Lower lobe of right lung (tissue), 2 donors: ENCODE results near the gene KCNQ1. TPM values are rescaled to one million over a fixed set of nuclear protein-coding genes. Genes with fewer than 3 reads are reported as not detected.

Experiments
- ATAC-seq, 2 donors: fragments of 200-7000 bp; cut with Tn5 transposase; one replicate each; pipeline ENCODE4 v1.9.1; 2020 to 2022; ENCODE audit warnings: mild to moderate bottlenecking in 2 of 2, moderate library complexity in 2 of 2
- DNase-seq: peaks from one replicate; pipeline ENCODE4 v3.0.0-alpha.2; 2020
- H3K27ac ChIP-seq: fragments of 200-600 bp; one replicate; pipeline ENCODE4 v1.8.0; 2022
- H3K27me3 ChIP-seq: fragments of 200-600 bp; one replicate; pipeline ENCODE4 v1.8.0; 2022; ENCODE audit warnings: low read depth
- H3K36me3 ChIP-seq: fragments of 200-600 bp; one replicate; pipeline ENCODE4 v1.8.0; 2022; ENCODE audit warnings: mild to moderate bottlenecking
- H3K4me1 ChIP-seq: fragments of 200-600 bp; one replicate; pipeline ENCODE4 v1.8.0; 2022
- H3K4me3 ChIP-seq: fragments of 200-600 bp; one replicate; pipeline ENCODE4 v1.8.0; 2022; ENCODE audit warnings: mild to moderate bottlenecking
- H3K9me3 ChIP-seq: fragments of 200-600 bp; one replicate; pipeline ENCODE4 v1.8.0; 2022
- intact Hi-C: fragments of 100-400 bp; cut with DNase I; formaldehyde crosslinking; loops from one replicate; pipeline ENCODE4 v1.11.0; 2022
- total RNA-seq: library from RNA; stranded (reverse); fragmentation: NEBNext Ultra II Directional; extraction: Animal tissue kit (Norgen Biotek cat#: 25700); gene quantifications from one replicate; pipeline ENCODE4 v1.2.1, GENCODE V29; 2021
- TF ChIP-seq, protein P1 (sequence below): fragments of 200-600 bp; IDR thresholded peaks from one replicate; pipeline ENCODE4 v1.8.0; 2022; ENCODE audit warnings: antibody characterized with exemption, mild to moderate bottlenecking
- donor health status: DM: no; HTN: yes; CAD: no; lungs with severe emphysema.

Gene KCNQ1
- total RNA-seq, 1 donor from 2014 or later, result 51.0 TPM

DNA sequence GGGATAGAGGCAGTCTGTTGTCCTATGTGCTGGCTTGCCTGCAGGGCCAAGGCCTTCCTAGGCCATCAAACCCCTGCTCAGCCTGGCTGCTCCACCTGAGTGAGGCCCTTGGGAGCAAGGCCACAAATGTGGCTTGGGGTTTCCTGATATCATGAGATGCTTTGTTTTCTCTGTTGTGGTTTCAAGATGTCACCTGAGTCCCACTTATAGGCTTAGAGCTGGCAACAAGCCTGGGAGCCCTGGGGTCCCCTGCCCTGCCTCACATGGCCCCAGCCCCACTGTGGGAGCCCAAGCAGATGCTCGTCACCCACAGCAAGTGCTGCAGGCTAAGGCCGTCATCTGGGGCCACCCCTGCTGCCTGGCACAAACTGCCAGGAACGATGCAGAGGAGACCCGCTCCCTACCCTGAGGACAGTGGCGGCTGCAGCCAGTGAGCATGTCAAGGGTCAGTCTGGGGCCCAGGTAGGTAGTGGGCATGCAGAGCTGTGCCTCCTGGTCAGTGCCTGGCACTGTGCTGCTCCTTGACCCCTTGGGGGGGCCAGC is 330.3 kb downstream of the KCNQ1 start:
- Histone ChIP-seq H3K9me3 (no peaks in the 10 kb centered on the region), H3K27ac (no peak overlapping the region), H3K36me3 (no peaks in the 10 kb centered on the region), H3K4me1 (peaks cover 22% of the 10 kb centered on the region), H3K4me3 (no peak overlapping the region), H3K27me3 (no peaks in the 10 kb centered on the region)
- DNase-seq, result peak; percentile 32
- ATAC-seq, result no peak
- TF ChIP-seq, protein P1, sequence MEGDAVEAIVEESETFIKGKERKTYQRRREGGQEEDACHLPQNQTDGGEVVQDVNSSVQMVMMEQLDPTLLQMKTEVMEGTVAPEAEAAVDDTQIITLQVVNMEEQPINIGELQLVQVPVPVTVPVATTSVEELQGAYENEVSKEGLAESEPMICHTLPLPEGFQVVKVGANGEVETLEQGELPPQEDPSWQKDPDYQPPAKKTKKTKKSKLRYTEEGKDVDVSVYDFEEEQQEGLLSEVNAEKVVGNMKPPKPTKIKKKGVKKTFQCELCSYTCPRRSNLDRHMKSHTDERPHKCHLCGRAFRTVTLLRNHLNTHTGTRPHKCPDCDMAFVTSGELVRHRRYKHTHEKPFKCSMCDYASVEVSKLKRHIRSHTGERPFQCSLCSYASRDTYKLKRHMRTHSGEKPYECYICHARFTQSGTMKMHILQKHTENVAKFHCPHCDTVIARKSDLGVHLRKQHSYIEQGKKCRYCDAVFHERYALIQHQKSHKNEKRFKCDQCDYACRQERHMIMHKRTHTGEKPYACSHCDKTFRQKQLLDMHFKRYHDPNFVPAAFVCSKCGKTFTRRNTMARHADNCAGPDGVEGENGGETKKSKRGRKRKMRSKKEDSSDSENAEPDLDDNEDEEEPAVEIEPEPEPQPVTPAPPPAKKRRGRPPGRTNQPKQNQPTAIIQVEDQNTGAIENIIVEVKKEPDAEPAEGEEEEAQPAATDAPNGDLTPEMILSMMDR, result no peak
- intact Hi-C loops, result no loop called here

DNA sequence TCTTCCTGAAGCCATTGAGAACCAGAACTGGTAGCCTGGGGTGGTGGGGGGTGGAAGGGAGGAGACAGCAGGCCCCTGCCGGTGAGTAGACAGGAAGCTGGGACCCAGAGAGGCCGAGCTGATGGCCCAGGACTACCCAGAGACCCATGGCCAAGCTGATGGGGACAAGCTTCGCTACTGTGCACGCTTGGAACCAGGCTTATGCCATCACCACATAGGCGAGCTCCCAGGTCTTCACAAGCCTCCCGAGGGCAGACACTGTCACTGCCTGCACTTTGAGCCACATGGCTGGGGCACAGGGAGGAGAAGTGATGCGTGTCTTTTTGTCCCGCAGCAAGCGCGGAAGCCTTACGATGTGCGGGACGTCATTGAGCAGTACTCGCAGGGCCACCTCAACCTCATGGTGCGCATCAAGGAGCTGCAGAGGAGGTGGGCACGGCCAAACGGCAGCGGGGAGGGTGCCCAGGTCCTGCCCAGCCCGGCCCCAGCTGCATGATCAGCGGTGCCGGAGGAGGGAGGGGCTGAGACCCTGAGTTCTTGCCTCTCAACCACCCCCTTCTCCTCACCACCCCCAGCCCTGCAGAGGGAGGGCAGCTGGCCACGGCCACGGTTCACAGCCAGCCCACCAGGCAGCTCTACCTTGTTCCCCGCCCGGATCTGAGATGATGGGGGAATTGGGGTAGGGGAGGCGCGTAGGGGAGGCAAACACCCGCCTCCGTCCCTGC is 331.0 kb downstream of the KCNQ1 start:
- H3K27ac ChIP-seq, result no peak overlapping the region
- TF ChIP-seq, protein P1, result no peak
- intact Hi-C loops, result no loop called here
- H3K4me3 ChIP-seq, result no peak overlapping the region
- DNase-seq, result peak; percentile 41
- peaks cover 29% of the 10 kb centered on the region for H3K4me1 ChIP-seq
- no peaks in the 10 kb centered on the region for H3K36me3 ChIP-seq
- no peak for ATAC-seq
- H3K27me3 ChIP-seq, result no peaks in the 10 kb centered on the region
- H3K9me3 ChIP-seq, result no peaks in the 10 kb centered on the region

DNA sequence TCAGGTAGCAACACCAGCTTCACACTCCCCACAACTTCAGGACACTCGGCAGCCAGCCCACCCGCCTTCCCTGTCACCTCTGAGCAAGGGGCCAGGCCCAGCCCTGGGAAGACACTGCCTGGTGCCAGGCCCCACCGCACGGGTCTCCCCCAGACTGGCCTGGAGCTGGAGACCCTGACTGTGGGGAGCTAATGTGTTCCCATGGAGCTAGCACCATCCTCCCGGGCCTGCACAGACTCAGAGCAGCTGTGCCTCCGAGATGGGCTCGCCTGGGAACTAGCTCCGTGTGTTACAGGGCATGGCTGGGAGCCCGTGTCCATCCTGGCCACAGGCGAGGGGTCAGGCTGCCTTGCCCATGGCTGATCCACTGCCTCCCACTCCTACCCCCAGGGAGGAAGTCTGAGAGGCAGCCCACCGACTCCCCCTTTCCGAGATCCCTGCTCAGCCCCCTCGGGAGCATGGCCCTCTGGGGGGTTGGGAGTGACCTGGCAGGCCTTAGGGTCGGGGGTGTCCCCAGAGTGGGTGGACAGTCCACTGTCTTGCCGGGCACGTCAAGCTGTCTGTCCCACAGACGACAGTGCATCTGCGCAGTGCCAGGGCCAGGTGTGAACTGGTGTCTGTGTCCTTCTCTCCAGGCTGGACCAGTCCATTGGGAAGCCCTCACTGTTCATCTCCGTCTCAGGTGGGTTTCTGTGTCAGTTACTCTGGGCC is 331.7 kb downstream of the KCNQ1 start:
- Histone ChIP-seq H3K27ac (no peak overlapping the region), H3K9me3 (no peaks in the 10 kb centered on the region), H3K36me3 (no peaks in the 10 kb centered on the region), H3K4me1 (peaks cover 36% of the 10 kb centered on the region), H3K27me3 (no peaks in the 10 kb centered on the region), H3K4me3 (no peak overlapping the region)
- ATAC-seq (no peak), DNase-seq (peak; percentile 43)
- TF ChIP-seq, protein P1, result no peak
- intact Hi-C loops, result no loop called here

DNA sequence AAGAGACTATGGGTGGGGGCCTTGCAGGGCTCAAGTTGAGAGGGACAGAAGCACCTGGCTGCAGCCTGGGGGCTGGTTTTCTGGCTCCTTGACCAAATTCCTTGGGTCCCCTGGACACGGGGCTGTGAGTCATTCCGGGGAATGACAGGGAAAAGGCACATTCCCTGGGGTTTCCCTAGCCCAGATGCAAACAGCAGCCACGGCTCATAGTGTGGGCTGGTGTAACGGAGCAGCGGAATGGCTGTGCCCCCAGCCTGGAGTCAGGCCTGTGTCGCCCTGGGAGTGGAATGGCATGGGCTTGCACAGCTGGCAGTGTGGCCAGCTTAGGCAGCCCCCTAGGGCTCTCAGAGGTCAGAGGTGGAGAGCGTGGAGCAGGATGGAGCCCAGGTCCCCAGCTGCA is 332.6 kb downstream of the KCNQ1 start:
- no peak overlapping the region for H3K27ac ChIP-seq
- H3K27me3 ChIP-seq, result no peaks in the 10 kb centered on the region
- peaks cover 36% of the 10 kb centered on the region for H3K4me1 ChIP-seq
- TF ChIP-seq, protein P1, result no peak
- ATAC-seq (no peak), DNase-seq (peak; percentile 14)
- H3K4me3 ChIP-seq, result no peak overlapping the region
- no peaks in the 10 kb centered on the region for H3K36me3 ChIP-seq
- no peaks in the 10 kb centered on the region for H3K9me3 ChIP-seq
- intact Hi-C loops, result no loop called here

DNA sequence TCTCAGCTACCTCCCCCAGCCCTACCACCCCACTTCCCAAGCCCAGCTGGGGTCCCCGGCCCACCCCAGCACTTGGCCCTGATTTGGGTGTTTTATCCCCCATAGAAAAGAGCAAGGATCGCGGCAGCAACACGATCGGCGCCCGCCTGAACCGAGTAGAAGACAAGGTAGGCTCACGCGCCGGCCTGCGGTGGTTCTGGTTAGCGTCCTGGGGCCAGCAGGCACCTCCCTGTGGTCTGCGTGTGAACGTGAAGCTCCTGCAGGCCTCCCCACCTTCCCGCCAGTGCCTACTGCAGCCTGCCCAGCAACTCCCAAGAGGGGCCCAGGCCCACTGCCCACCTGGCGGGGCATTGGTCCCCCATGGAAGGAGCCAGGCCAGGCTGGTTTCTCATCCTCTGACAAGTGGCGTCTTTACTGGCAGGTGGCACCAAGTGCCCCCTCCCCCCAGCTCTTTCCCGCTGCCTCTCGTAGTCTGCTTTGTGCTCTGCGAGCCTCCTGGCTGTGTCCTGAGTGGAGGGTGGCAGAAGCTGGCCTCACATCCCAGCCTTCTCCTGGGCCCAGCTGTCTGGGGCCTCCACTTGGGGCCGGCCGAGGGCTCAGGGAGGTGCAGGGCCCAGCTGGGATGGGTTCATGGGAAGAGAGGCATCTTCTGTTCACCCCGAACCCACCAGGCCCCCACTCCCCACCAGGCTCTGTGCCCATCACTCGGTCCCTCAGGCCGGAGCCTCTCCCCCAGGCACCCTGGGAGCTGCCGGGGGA is 333.2 kb downstream of the KCNQ1 start:
- Histone ChIP-seq H3K4me1 (peaks cover 36% of the 10 kb centered on the region), H3K36me3 (no peaks in the 10 kb centered on the region), H3K4me3 (peak overlapping the region; percentile 14), H3K27me3 (no peaks in the 10 kb centered on the region), H3K9me3 (no peaks in the 10 kb centered on the region), H3K27ac (peak overlapping the region; percentile 88)
- DNase-seq, result peak; percentile 52
- intact Hi-C loops, result no loop called here
- TF ChIP-seq, protein P1, result no peak
- no peak for ATAC-seq
